ENCODE data around the gene RPS16.

Gene RPS16

GRCh38 chr19:39398297-39398864 lies 37.4 kb downstream of the RPS16 start:
- H3K27me3 ChIP-seq (ENCODE audit: insufficient read depth, low read length) = no peaks in the 10 kb centered on the region
- H3K79me2 ChIP-seq (ENCODE audit: control insufficient read depth, insufficient read depth, low read length, unreplicated experiment) = no peaks in the 10 kb centered on the region
- H2AFZ ChIP-seq (ENCODE audit: low read length, unreplicated experiment) = no peak overlapping the region
- H3K36me3 ChIP-seq (ENCODE audit: insufficient read depth, low read length) = no peaks in the 10 kb centered on the region
- no peak overlapping the region for H3K4me3 ChIP-seq (ENCODE audit: low read depth, low read length)
- H3K27ac ChIP-seq (ENCODE audit: low read depth, low read length) = peak overlapping the region; percentile 99
- peaks cover 39% of the 10 kb centered on the region for H3K4me1 ChIP-seq (ENCODE audit: control insufficient read depth, insufficient read depth, low read length, unreplicated experiment)

GRCh38 chr19:39397360-39398296 lies 38.1 kb downstream of the RPS16 start:
- Histone ChIP-seq H3K4me1 (ENCODE audit: control insufficient read depth, insufficient read depth, low read length, unreplicated experiment) (peaks cover 32% of the 10 kb centered on the region), H2AFZ (ENCODE audit: low read length, unreplicated experiment) (no peak overlapping the region), H3K27me3 (ENCODE audit: insufficient read depth, low read length) (no peaks in the 10 kb centered on the region), H3K79me2 (ENCODE audit: control insufficient read depth, insufficient read depth, low read length, unreplicated experiment) (no peaks in the 10 kb centered on the region), H3K27ac (ENCODE audit: low read depth, low read length) (peak overlapping the region; percentile 99), H3K36me3 (ENCODE audit: insufficient read depth, low read length) (no peaks in the 10 kb centered on the region), H3K4me3 (ENCODE audit: low read depth, low read length) (no peak overlapping the region)

DNA sequence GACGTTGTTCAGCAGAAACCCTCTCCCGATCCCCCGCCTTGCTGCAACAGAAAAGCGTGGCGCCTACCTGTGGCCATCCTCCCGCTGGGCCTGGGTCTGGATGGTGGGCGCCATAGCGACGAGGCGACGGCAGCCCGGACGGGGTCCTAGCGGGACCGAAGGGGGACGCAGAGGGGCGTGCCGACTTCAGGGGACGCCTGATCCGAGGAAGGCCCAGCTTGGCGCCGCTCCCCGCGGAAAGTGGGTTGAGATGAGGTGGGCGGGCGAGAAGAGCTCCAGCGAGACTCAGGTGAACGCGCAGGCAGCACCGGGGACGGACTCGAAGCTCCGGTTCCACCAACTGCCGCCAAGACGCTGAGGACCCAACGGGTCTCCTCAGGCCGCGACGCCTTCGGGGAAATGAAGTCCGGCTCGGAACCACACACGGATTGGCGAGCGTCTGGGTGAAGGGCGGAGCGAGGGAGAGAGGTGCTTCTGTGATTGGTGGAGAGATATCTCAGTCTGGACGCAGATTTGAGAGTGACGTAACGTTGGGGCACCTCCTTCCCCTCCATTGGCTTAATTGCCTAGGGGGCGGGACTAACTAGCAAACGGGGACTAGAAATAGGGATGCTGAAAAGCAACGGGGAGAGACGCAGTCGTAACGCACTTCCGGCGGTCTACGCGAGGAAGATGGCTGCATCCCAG lies 44.9 kb downstream of the RPS16 start, which contains the start of the genes MED29 and PAF1:
Gene MED29, plus strand, starts transcription at position 628 of the 687 bp plus-strand sequence. Its CDS starts 45 bp downstream, at position 673.
Gene PAF1, minus strand, starts transcription at position 356 of the 687 bp plus-strand sequence. Its CDS starts 242 bp downstream, at position 114.
- Histone ChIP-seq H3K36me3 (ENCODE audit: insufficient read depth, low read length) (peaks cover 3% of the 10 kb centered on the region; the same call in 1 of the 2 replicates), H3K4me3 (ENCODE audit: low read depth, low read length) (peak within 1 kb of the TSS; percentile 99), H3K27ac (ENCODE audit: low read depth, low read length) (peak within 1 kb of the TSS; percentile 81), H3K79me2 (ENCODE audit: control insufficient read depth, insufficient read depth, low read length, unreplicated experiment) (peaks cover 15% of the 10 kb centered on the region), H3K27me3 (ENCODE audit: insufficient read depth, low read length) (no peaks in the 10 kb centered on the region), H2AFZ (ENCODE audit: low read length, unreplicated experiment) (peak within 1 kb of the TSS; percentile 64), H3K4me1 (ENCODE audit: control insufficient read depth, insufficient read depth, low read length, unreplicated experiment) (peaks cover 5% of the 10 kb centered on the region)

- peaks cover 15% of the 10 kb centered on the region for H3K79me2 ChIP-seq (ENCODE audit: control insufficient read depth, insufficient read depth, low read length, unreplicated experiment)
- H3K27ac ChIP-seq (ENCODE audit: low read depth, low read length) = peak overlapping the region; percentile 81
These were observed 45.3 kb downstream of the RPS16 start for GRCh38 chr19:39390451-39390750.

GRCh38 chr19:39389631-39390414 lies 45.9 kb downstream of the RPS16 start:
- Histone ChIP-seq H3K4me3 (ENCODE audit: low read depth, low read length) (peak overlapping the region; percentile 99), H3K4me1 (ENCODE audit: control insufficient read depth, insufficient read depth, low read length, unreplicated experiment) (peaks cover 5% of the 10 kb centered on the region), H3K27me3 (ENCODE audit: insufficient read depth, low read length) (no peaks in the 10 kb centered on the region), H3K79me2 (ENCODE audit: control insufficient read depth, insufficient read depth, low read length, unreplicated experiment) (peaks cover 15% of the 10 kb centered on the region), H2AFZ (ENCODE audit: low read length, unreplicated experiment) (no peak overlapping the region), H3K27ac (ENCODE audit: low read depth, low read length) (no peak overlapping the region), H3K36me3 (ENCODE audit: insufficient read depth, low read length) (peaks cover 3% of the 10 kb centered on the region; the same call in 1 of the 2 replicates)

More at GRCh38 chr19:39390451-39390750, 45.3 kb downstream of the RPS16 start:
- Histone ChIP-seq H3K27me3 (ENCODE audit: insufficient read depth, low read length) (no peaks in the 10 kb centered on the region), H2AFZ (ENCODE audit: low read length, unreplicated experiment) (peak overlapping the region; percentile 64), H3K4me3 (ENCODE audit: low read depth, low read length) (peak overlapping the region; percentile 99), H3K36me3 (ENCODE audit: insufficient read depth, low read length) (peaks cover 3% of the 10 kb centered on the region; the same call in 1 of the 2 replicates), H3K4me1 (ENCODE audit: control insufficient read depth, insufficient read depth, low read length, unreplicated experiment) (peaks cover 5% of the 10 kb centered on the region)

DNA sequence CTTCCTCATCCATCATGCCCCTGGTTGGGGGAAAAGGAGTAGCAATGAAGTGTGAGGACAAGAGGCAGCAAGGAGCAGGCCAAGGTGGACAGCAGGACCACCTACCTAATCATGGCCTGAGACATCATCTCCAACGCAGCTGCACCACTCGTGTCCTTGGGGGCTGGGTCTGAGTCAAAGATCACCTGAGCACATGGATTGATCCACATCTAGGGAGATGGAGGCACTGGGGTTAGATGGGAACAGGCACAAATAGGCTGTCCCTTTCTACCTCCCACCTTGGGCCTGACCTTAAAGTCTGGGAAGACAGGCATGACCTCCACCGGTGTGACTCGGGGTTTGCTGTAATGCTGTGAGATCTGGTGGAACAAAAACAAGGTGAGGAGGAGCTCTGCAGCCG lies 47.1 kb downstream of the RPS16 start:
- no peak overlapping the region for H2AFZ ChIP-seq (ENCODE audit: low read length, unreplicated experiment)
- H3K79me2 ChIP-seq (ENCODE audit: control insufficient read depth, insufficient read depth, low read length, unreplicated experiment) = peaks cover 15% of the 10 kb centered on the region
- no peak overlapping the region for H3K4me3 ChIP-seq (ENCODE audit: low read depth, low read length)
- H3K27ac ChIP-seq (ENCODE audit: low read depth, low read length) = no peak overlapping the region
- no peaks in the 10 kb centered on the region for H3K27me3 ChIP-seq (ENCODE audit: insufficient read depth, low read length)
- H3K4me1 ChIP-seq (ENCODE audit: control insufficient read depth, insufficient read depth, low read length, unreplicated experiment) = peaks cover 5% of the 10 kb centered on the region
- peaks cover 3% of the 10 kb centered on the region; the same call in 1 of the 2 replicates for H3K36me3 ChIP-seq (ENCODE audit: insufficient read depth, low read length)

- no peak overlapping the region for H3K27ac ChIP-seq (ENCODE audit: low read depth, low read length)
- H3K79me2 ChIP-seq (ENCODE audit: control insufficient read depth, insufficient read depth, low read length, unreplicated experiment) = peaks cover 10% of the 10 kb centered on the region
- H3K27me3 ChIP-seq (ENCODE audit: insufficient read depth, low read length) = no peaks in the 10 kb centered on the region
- H3K4me1 ChIP-seq (ENCODE audit: control insufficient read depth, insufficient read depth, low read length, unreplicated experiment) = peaks cover 14% of the 10 kb centered on the region
- H3K4me3 ChIP-seq (ENCODE audit: low read depth, low read length) = no peak overlapping the region
- no peak overlapping the region for H2AFZ ChIP-seq (ENCODE audit: low read length, unreplicated experiment)
- peaks cover 3% of the 10 kb centered on the region; the same call in 1 of the 2 replicates for H3K36me3 ChIP-seq (ENCODE audit: insufficient read depth, low read length)
These were observed 49.2 kb downstream of the RPS16 start for GRCh38 chr19:39386557-39386956.

- H3K4me1 ChIP-seq (ENCODE audit: control insufficient read depth, insufficient read depth, low read length, unreplicated experiment) = peaks cover 21% of the 10 kb centered on the region
- H3K36me3 ChIP-seq (ENCODE audit: insufficient read depth, low read length) = peaks cover 3% of the 10 kb centered on the region; the same call in 1 of the 2 replicates
- H2AFZ ChIP-seq (ENCODE audit: low read length, unreplicated experiment) = no peak overlapping the region
- H3K4me3 ChIP-seq (ENCODE audit: low read depth, low read length) = no peak overlapping the region
- no peak overlapping the region for H3K27ac ChIP-seq (ENCODE audit: low read depth, low read length)
- no peaks in the 10 kb centered on the region for H3K27me3 ChIP-seq (ENCODE audit: insufficient read depth, low read length)
- peaks cover 10% of the 10 kb centered on the region for H3K79me2 ChIP-seq (ENCODE audit: control insufficient read depth, insufficient read depth, low read length, unreplicated experiment)
These were observed 49.9 kb downstream of the RPS16 start for GRCh38 chr19:39385629-39386411.

DNA sequence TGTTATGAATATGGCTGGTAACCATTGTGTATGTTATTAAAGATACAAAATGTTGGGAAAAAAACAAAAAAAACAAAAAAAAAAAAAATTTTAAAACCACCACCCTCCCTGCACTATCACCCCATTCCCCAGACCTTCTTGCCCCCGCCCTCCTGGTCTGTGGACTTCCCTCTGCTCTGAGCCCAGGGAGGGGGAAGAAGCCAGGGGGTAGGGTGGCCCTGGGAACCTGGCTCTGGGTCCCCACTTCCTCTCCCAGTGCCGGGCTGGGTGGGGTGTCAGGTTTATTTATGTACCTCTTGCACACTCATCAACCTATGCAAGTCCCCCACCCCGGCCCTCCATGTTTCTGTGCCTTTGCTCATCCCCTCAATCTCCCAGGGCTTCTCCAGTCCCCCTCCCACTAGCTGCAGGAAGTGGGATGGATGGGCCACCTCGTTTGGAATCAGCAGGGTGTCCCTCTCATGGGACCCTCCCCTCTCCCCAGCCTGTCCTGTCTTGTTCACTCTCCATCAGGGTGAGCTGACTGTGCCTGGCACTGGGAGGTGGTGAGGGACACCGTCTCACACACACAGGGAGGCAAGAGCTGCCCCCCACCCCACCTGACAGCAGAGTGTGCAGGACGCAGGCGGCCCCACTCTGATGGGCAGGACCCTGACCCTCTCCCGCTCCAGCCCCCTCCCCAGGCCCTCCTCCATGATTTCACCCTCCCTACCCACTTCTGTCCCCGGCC lies 50.7 kb downstream of the RPS16 start:
- Histone ChIP-seq H3K4me1 (ENCODE audit: control insufficient read depth, insufficient read depth, low read length, unreplicated experiment) (peaks cover 20% of the 10 kb centered on the region), H3K36me3 (ENCODE audit: insufficient read depth, low read length) (peaks cover 3% of the 10 kb centered on the region; the same call in 1 of the 2 replicates), H3K4me3 (ENCODE audit: low read depth, low read length) (no peak overlapping the region), H3K27ac (ENCODE audit: low read depth, low read length) (no peak overlapping the region), H3K27me3 (ENCODE audit: insufficient read depth, low read length) (no peaks in the 10 kb centered on the region), H3K79me2 (ENCODE audit: control insufficient read depth, insufficient read depth, low read length, unreplicated experiment) (peaks cover 3% of the 10 kb centered on the region), H2AFZ (ENCODE audit: low read length, unreplicated experiment) (no peak overlapping the region)

All from ACC112 (cell line).